Ascending aorta (tissue), 2 donors: ENCODE results near the gene PPP1R1A. TPM values are rescaled to one million over a fixed set of nuclear protein-coding genes. Genes with fewer than 3 reads are reported as not detected.

Source experiments
- DNase-seq, 2 donors: peaks; one replicate each; pipeline ENCODE4 v3.0.0-alpha.2; 2019; ENCODE audit warnings: low spot score in 2 of 2
- H3K27ac ChIP-seq, 2 donors: fragments of 200-600 bp; sonication (generic); one replicate each; pipeline ENCODE4 v1.5.1; 2016 to 2017; ENCODE audit warnings: mild to moderate bottlenecking in 1 of 2
- H3K27me3 ChIP-seq: fragments of 200-600 bp; sonication (generic); one replicate; pipeline ENCODE4 v1.5.1; 2017
- H3K36me3 ChIP-seq, 2 donors: fragments of 200-600 bp; sonication (generic); one replicate each; pipeline ENCODE4 v1.5.1; 2016
- H3K4me1 ChIP-seq, 2 donors: fragments of 200-600 bp; sonication (generic); one replicate each; pipeline ENCODE4 v1.5.1; 2016 to 2017; ENCODE audit warnings: mild to moderate bottlenecking in 1 of 2
- H3K4me3 ChIP-seq, 2 donors: fragments of 200-600 bp; sonication (generic); one replicate each; pipeline ENCODE4 v1.5.1; 2016 to 2017; ENCODE audit warnings: mild to moderate bottlenecking in 1 of 2
- H3K9me3 ChIP-seq, 2 donors: fragments of 200-600 bp; sonication (generic); one replicate each; pipeline ENCODE4 v1.5.1; 2016
- intact Hi-C: fragments of 100-400 bp; cut with DNase I; formaldehyde crosslinking; loops from one replicate; pipeline ENCODE4 v1.15.1; 2023
- total RNA-seq: library from RNA; depleted of rRNA; stranded (reverse); fragments of >200 nt; gene quantifications from one replicate; pipeline ENCODE4 v1.1.0, GENCODE V29; 2016
- TF ChIP-seq, protein P1 (sequence below), 3 experiments: fragments of 200-600 bp in 2 of 3; fragments of 450-650 bp in 1 of 3; sonication (generic) in 2 of 3; IDR thresholded peaks; one replicate each; pipeline ENCODE4 v1.5.1; 2016 to 2019; ENCODE audit warnings: antibody characterized with exemption in 3 of 3, mild to moderate bottlenecking in 1 of 3, moderate library complexity in 1 of 3

PPP1R1A gene
- total RNA-seq, 1 donor from 2014 or later = 28.7 TPM

DNA sequence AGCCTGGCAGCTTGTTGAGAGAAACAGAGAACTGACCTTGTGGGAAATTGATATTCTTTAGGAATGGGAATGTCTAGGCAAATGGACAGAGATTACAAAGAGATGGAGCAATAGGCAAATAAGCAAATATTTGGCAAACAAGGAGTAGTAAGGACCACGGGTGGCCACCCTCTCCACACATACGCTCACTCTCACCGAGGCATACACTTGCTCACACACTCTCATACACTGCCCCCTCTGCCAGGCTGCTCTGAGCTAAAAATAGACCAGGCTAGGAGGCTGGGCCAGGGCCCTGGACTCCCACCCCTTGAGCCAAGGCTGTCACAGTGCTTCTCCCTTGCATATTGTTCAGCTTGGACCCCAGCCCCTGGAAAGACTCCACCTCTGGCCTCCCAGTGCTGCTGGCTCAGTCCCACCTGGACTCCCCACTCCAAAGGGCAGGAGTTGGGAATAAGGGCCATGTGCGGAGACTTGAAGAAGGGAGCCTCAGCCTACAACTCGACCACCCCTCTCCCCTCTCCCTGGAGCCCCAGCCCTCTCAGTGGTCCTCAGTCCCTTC is 1.1 kb downstream of the PPP1R1A start:
- no peaks in the 10 kb centered on the region for H3K36me3 ChIP-seq
- peaks cover 4 to 10% of the 10 kb centered on the region in 2 donors for H3K4me1 ChIP-seq
- TF ChIP-seq, protein P1, sequence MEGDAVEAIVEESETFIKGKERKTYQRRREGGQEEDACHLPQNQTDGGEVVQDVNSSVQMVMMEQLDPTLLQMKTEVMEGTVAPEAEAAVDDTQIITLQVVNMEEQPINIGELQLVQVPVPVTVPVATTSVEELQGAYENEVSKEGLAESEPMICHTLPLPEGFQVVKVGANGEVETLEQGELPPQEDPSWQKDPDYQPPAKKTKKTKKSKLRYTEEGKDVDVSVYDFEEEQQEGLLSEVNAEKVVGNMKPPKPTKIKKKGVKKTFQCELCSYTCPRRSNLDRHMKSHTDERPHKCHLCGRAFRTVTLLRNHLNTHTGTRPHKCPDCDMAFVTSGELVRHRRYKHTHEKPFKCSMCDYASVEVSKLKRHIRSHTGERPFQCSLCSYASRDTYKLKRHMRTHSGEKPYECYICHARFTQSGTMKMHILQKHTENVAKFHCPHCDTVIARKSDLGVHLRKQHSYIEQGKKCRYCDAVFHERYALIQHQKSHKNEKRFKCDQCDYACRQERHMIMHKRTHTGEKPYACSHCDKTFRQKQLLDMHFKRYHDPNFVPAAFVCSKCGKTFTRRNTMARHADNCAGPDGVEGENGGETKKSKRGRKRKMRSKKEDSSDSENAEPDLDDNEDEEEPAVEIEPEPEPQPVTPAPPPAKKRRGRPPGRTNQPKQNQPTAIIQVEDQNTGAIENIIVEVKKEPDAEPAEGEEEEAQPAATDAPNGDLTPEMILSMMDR (IDR thresholded peaks at IDR 0.05) = no peak
- H3K27ac ChIP-seq = peak overlapping the region; percentile 59 to 81
- intact Hi-C loops = no loop called here
- H3K27me3 ChIP-seq = no peaks in the 10 kb centered on the region
- H3K4me3 ChIP-seq = peak overlapping the region; percentile 73 to 86
- peak; percentile 19 to 86 for DNase-seq
- H3K9me3 ChIP-seq = no peaks in the 10 kb centered on the region

DNA sequence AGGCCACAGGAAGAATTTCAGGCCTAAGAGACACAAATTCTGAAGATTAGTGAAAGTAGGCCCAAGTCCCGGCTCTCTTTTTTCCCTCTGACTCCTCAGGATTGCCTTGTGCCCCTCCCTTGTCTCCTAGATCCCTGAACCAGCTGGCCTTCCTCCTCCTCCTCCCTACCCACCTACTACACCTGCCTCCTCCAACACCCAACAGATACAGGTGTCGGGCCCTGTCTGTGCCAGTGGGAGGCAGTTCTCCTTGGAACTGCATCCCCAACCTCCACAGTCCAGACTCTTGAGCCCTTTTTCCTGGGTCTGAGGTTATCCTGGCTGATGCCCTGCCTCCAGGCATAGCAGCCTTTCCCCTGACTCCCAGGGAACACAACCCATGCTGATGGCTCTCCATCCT is 1.8 kb downstream of the PPP1R1A start:
- intact Hi-C loops = no loop called here
- Histone ChIP-seq H3K4me1 (peaks cover 4 to 10% of the 10 kb centered on the region in 2 donors), H3K27me3 (no peaks in the 10 kb centered on the region), H3K27ac (peak overlapping the region; percentile 59 to 81), H3K4me3 (peak overlapping the region in 1 of 2 donors; percentile 86), H3K9me3 (no peaks in the 10 kb centered on the region), H3K36me3 (no peaks in the 10 kb centered on the region)
- TF ChIP-seq, protein P1 (IDR thresholded peaks at IDR 0.05) = no peak
- no peak for DNase-seq

DNA sequence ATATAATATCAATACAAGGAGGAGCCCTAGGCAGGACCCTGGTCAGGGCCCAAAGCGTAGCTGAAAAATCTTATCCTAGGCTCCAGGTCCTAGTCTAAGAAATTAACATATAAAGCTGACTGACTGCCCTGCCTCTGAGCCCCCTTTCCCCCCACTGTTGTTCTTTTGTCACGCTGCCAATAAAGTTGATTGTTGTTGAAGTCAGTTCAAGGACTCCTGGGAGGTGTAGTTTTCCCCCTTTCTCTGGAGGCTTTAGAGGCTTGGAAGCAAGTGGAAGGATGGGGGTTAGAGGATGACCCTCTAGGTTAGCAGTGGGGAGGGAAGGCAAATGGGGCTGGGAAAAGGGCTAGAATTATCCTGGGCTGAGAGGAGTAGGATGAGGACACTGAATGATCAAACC is 3.2 kb downstream of the PPP1R1A start:
- Histone ChIP-seq H3K9me3 (no peaks in the 10 kb centered on the region), H3K4me1 (peaks cover 4 to 10% of the 10 kb centered on the region in 2 donors), H3K36me3 (no peaks in the 10 kb centered on the region), H3K27ac (no peak overlapping the region), H3K27me3 (no peaks in the 10 kb centered on the region), H3K4me3 (no peak overlapping the region)
- intact Hi-C loops = no loop called here
- DNase-seq = no peak
- TF ChIP-seq, protein P1 (IDR thresholded peaks at IDR 0.05) = no peak

DNA sequence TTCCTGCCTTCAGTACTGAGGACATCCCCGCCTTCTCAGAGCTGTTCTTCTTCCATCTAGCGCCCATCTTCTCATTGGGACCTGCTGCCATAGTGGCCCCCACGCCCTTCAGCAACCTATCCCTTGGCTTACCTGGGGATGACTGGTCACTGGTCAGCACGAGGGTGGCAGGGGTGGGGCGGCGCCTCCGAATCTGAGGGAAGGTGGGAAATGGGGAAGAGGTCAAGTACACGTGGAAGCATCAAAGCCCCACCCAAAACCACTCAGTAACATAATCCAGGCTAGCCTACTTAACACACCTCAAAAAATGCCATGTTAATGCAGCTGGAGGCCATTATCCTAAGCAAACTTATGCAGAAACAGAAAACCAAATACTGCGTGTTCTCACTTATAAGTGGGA is 4.3 kb downstream of the PPP1R1A start:
- intact Hi-C loops = no loop called here
- no peaks in the 10 kb centered on the region for H3K27me3 ChIP-seq
- no peaks in the 10 kb centered on the region for H3K36me3 ChIP-seq
- no peak overlapping the region for H3K4me3 ChIP-seq
- no peaks in the 10 kb centered on the region for H3K9me3 ChIP-seq
- no peak for DNase-seq
- TF ChIP-seq, protein P1 (IDR thresholded peaks at IDR 0.05) = no peak
- no peak overlapping the region for H3K27ac ChIP-seq
- H3K4me1 ChIP-seq = peaks cover 4 to 13% of the 10 kb centered on the region in 2 donors

DNA sequence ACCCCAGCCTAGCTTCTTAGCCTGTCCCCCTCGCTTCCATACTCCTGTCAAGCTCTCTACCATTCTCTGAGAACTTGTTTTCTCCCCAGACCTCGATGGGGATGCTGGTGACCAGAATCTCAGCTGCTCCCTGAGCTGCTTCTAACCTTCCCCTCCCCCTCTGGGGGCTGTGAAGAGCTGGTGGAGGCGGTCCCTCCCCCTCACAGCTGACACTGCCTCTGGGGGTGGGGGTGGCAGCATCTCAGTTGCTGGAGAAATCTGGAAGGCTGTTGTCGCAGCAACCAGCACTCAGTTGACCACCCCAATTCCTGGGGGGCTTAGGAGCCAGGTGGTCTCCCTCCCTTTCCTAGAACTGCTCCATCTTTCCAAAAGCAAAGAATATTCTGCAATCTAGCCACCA is 4.7 kb downstream of the PPP1R1A start:
- H3K36me3 ChIP-seq = no peaks in the 10 kb centered on the region
- TF ChIP-seq, protein P1 (IDR thresholded peaks at IDR 0.05) = no peak
- no peak for DNase-seq
- no peaks in the 10 kb centered on the region for H3K9me3 ChIP-seq
- H3K4me1 ChIP-seq = peaks cover 1 to 9% of the 10 kb centered on the region in 2 donors
- intact Hi-C loops = no loop called here
- no peak overlapping the region for H3K4me3 ChIP-seq
- H3K27ac ChIP-seq = no peak overlapping the region
- H3K27me3 ChIP-seq = no peaks in the 10 kb centered on the region

DNA sequence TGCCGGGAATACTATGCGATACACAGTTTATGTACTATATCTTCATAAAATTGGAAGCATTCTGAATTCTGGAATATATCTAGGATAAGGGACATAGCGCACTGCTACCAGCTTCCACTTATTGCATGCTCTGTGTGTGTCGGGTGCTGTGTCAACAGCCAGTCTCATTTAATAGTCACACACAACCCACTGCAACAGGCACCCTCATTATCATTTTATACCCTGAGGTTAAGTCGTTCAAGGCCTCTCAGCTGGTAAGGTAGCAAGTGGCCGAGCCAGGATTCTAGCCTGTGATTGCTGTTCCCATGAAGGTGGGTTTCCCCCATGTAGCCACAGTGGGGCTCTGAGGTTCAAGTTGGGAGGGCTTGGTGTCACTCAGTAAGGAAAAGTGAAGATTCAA is 7.0 kb downstream of the PPP1R1A start:
- Histone ChIP-seq H3K27ac (no peak overlapping the region), H3K27me3 (no peaks in the 10 kb centered on the region), H3K4me1 (peaks cover 0 to 3% of the 10 kb centered on the region in 2 donors), H3K4me3 (no peak overlapping the region), H3K9me3 (no peaks in the 10 kb centered on the region), H3K36me3 (peaks cover 17 to 19% of the 10 kb centered on the region in 2 donors)
- intact Hi-C loops = loop anchor here (2.0 kb wide), 1 partner anchor 15 kb away; no protein-coding TSS in a partner anchor
- TF ChIP-seq, protein P1 (IDR thresholded peaks at IDR 0.05) = no peak
- no peak for DNase-seq
